ENCODE data around the gene DGKA. TPM values are rescaled to one million over a fixed set of nuclear protein-coding genes. Genes with fewer than 3 reads are reported as not detected.

DGKA gene
- total and polyA plus RNA-seq, 2 experiments from 2014 or later: 16.1 to 24.6 TPM

- peaks cover 30% of the 10 kb centered on the region for H3K36me3 Mint-ChIP-seq (ENCODE audit: low read depth)
- Histone ChIP-seq H3K79me2 (replicated peaks; ENCODE audit: insufficient read depth) (peaks cover 31% of the 10 kb centered on the region), H3F3A (replicated peaks; ENCODE audit: low read depth) (no peaks in the 10 kb centered on the region), H3K27ac (ENCODE audit: low read depth) (peak within 1 kb of the TSS; percentile 90), H4K20me1 (replicated peaks; ENCODE audit: insufficient read depth) (0 out of 2 replicates have a peak, but pooled peaks cover 3% of the 10 kb centered on the region), H2AFZ (peak within 1 kb of the TSS; percentile 82), H3K27me3 (ENCODE audit: insufficient read depth) (no peaks in the 10 kb centered on the region), H3K4me1 (ENCODE audit: insufficient read depth) (peaks cover 17% of the 10 kb centered on the region; the same call in 1 of the 2 replicates), H3K4me3 (peak within 1 kb of the TSS; percentile 91), H3K4me2 (peak within 1 kb of the TSS; percentile 88), H3K9me2 (ENCODE audit: insufficient read depth) (no peaks in the 10 kb centered on the region), H3K36me3 (ENCODE audit: insufficient read depth) (0 out of 2 replicates have a peak, but pooled peaks cover 9% of the 10 kb centered on the region)
- TF ChIP-seq REST (IDR thresholded peaks at IDR 0.05; ENCODE audit: unreplicated experiment) (no peak), CREB1 (CRISPR knock-in tag; IDR thresholded peaks at IDR 0.05; ENCODE audit: low read depth) (peak; percentile 81), ZNF331 (CRISPR knock-in tag; IDR thresholded peaks at IDR 0.05; ENCODE audit: low read depth) (no peak), POLR2AphosphoS5 (IDR thresholded peaks at IDR 0.05; ENCODE audit: low read depth) (peak; percentile 78), ZNF462 (CRISPR knock-in tag; IDR thresholded peaks at IDR 0.05) (no peak), JUNB (IDR thresholded peaks at IDR 0.05; ENCODE audit: unreplicated experiment) (no peak), ETS1 (IDR thresholded peaks at IDR 0.05) (0 out of 2 replicates have a peak, but pooled peaks have one; percentile 13), ZNF114 (CRISPR knock-in tag; IDR thresholded peaks at IDR 0.05) (no peak)
- H3K4me3 Mint-ChIP-seq: peak within 1 kb of the TSS; percentile 100
- ATAC-seq: peak; percentile 85
- H3K4me1 Mint-ChIP-seq: peaks cover 22% of the 10 kb centered on the region
- H3K9me3 Mint-ChIP-seq: no peaks in the 10 kb centered on the region
- peak within 1 kb of the TSS; percentile 83 for H3K27ac Mint-ChIP-seq
- DNase-seq (ENCODE audit: low spot score): peak; percentile 98
- peaks cover 4% of the 10 kb centered on the region for H3K27me3 Mint-ChIP-seq (ENCODE audit: insufficient read depth, low read depth, poor library complexity)
Observed at GRCh38 chr12:55966408-55967281, 35.7 kb downstream of the DGKA start, which contains the start of gene CDK2. Gene CDK2 (plus strand): TSS chr12:55966830. CDS start chr12:55967009, 179 bp downstream.

Measured in GM23338 (cell line).